CD4-positive, alpha-beta T cell treated with Interleukin-12 subunit alpha and Interleukin-12 subunit beta, for 1 hour (primary cell): ENCODE results near the gene DNM1L.

Experiments used
- DNase-seq: peaks from one replicate; pipeline ENCODE4 v3.0.0-alpha.2; 2020

DNM1L gene

GRCh38 chr12:32761716-32762115 lies 82.6 kb downstream of the DNM1L start:
- DNase-seq, result no peak

- no peak for DNase-seq
Measured at GRCh38 chr12:32765906-32766305, 86.8 kb downstream of the DNM1L start.

- DNase-seq, result no peak
Measured at GRCh38 chr12:32768518-32768917, 89.4 kb downstream of the DNM1L start.

GRCh38 chr12:32770141-32770540 lies 91.0 kb downstream of the DNM1L start:
- DNase-seq, result no peak

- no peak for DNase-seq
Measured at GRCh38 chr12:32773691-32774090, 94.6 kb downstream of the DNM1L start.

GRCh38 chr12:32776258-32776657 lies 97.2 kb downstream of the DNM1L start:
- no peak for DNase-seq

- DNase-seq, result no peak
Measured at GRCh38 chr12:32777159-32777558, 98.1 kb downstream of the DNM1L start.

- no peak for DNase-seq
Measured at GRCh38 chr12:32777691-32778175, 98.6 kb downstream of the DNM1L start.

- no peak for DNase-seq
Measured at GRCh38 chr12:32780071-32780470, 101.0 kb downstream of the DNM1L start.

- no peak for DNase-seq
Measured at GRCh38 chr12:32783029-32783428, 103.9 kb downstream of the DNM1L start.

- DNase-seq, result no peak
Measured at GRCh38 chr12:32785557-32785956, 106.5 kb downstream of the DNM1L start.

- DNase-seq, result no peak
Measured at GRCh38 chr12:32788405-32788804, 109.3 kb downstream of the DNM1L start.

- DNase-seq, result no peak
Measured at GRCh38 chr12:32789446-32789845, 110.3 kb downstream of the DNM1L start.

GRCh38 chr12:32789916-32790315 lies 110.8 kb downstream of the DNM1L start:
- DNase-seq, result no peak

GRCh38 chr12:32794281-32794680 lies 115.2 kb downstream of the DNM1L start:
- DNase-seq, result no peak
